IPS-15b (cell line): ENCODE data around the gene GADL1.

Experiments used
- H3K27me3 ChIP-seq: one replicate; pipeline ENCODE4 v1.6.1; 2013; ENCODE audit warnings: low read length; ENCODE audit not compliant: control insufficient read depth, insufficient read depth
- H3K36me3 ChIP-seq: one replicate; pipeline ENCODE4 v1.6.1; 2013; ENCODE audit warnings: low read length; ENCODE audit not compliant: control insufficient read depth, insufficient read depth
- H3K4me1 ChIP-seq: one replicate; pipeline ENCODE4 v1.6.1; 2013; ENCODE audit warnings: mild to moderate bottlenecking, low read length; ENCODE audit not compliant: control insufficient read depth, insufficient read depth
- H3K4me3 ChIP-seq: one replicate; pipeline ENCODE4 v1.5.1; 2013; ENCODE audit warnings: low read depth, low read length
- H3K9ac ChIP-seq: one replicate; pipeline ENCODE4 v1.6.1; 2013; ENCODE audit warnings: low read depth, mild to moderate bottlenecking, low read length
- H3K9me3 ChIP-seq: one replicate; pipeline ENCODE4 v1.6.1; 2013; ENCODE audit warnings: mild to moderate bottlenecking, low read length; ENCODE audit not compliant: control insufficient read depth, insufficient read depth

GADL1 gene

DNA sequence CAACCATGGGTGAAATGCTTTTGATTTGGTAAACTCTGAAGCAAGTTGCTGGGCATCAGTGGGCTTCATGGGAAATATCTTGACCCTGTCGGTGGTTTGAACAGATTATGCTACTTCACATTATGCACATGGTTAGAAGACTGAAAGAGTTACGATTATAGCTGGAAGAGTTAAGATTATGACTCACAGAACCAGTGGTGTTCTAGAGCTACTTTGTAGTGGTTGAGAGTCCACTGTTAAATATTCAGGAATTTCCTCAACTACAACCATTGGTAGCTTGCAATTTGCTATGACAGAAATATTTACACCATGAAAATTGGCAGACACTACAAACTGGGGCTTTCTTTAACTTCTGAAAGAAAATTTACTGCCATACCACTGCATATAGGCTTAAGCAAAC lies 99.3 kb downstream of the GADL1 start:
- H3K36me3 ChIP-seq = no peaks in the 10 kb centered on the region
- no peaks in the 10 kb centered on the region for H3K9me3 ChIP-seq
- no peaks in the 10 kb centered on the region for H3K27me3 ChIP-seq
- H3K9ac ChIP-seq = no peak overlapping the region
- no peaks in the 10 kb centered on the region for H3K4me1 ChIP-seq
- H3K4me3 ChIP-seq = no peak overlapping the region

DNA sequence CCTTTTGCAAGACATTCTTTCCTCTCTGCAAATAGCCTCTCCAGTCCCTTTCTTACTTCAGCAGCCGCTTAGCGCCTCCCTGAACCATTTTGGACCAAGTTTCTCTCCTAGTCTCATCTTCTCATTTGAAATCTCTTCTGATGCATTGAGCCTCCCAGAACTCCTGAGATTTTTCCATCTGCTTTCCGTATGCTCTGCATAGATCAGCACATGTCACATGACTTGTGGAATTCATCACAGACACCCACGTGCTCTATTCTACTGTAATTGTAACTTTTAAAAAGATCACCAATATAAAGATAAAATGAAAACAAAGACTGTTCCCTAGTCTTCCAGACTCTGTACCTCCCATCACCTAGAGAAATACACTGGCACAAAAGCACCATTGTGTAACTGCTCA lies 100.7 kb downstream of the GADL1 start:
- no peak overlapping the region for H3K9ac ChIP-seq
- H3K4me3 ChIP-seq = no peak overlapping the region
- no peaks in the 10 kb centered on the region for H3K36me3 ChIP-seq
- no peaks in the 10 kb centered on the region for H3K27me3 ChIP-seq
- no peaks in the 10 kb centered on the region for H3K4me1 ChIP-seq
- no peaks in the 10 kb centered on the region for H3K9me3 ChIP-seq

DNA sequence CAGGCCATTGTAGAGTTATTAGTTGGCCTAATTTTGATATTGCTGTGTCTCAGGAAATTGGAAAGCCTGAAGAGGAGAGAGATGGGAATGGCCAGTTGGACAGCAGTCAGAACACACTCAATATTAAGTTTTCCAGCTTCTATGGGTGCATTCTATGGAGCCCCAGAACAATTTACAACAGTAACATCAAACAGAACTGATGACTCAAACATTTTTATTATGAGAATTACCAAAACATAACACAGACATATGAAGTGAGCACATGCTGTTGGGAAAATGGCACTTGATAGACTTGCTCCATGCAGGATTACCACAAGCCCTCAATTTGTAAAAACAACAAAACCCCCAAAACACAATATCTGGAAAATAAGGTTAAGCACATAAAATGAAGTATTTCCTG lies 104.3 kb downstream of the GADL1 start:
- Histone ChIP-seq H3K4me1 (no peaks in the 10 kb centered on the region), H3K9me3 (no peaks in the 10 kb centered on the region), H3K36me3 (no peaks in the 10 kb centered on the region), H3K27me3 (no peaks in the 10 kb centered on the region), H3K4me3 (no peak overlapping the region), H3K9ac (no peak overlapping the region)

DNA sequence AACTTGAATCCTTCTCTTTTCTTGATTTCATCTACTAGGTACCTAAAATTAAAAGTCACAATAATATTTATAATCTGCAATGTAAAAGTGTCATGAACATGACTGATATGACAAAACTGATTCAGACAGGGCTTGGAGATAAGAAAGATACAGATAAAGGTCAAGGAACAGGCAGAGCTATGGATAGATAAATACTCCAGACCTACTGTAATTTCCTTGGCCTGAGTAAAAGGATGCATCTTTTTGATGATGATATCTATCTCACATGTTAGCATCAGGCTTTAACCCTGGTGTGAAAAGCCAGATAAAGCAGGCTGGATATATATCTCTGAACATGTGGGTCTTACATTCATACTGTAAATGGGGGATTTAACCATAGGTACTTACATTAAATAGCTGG lies 108.1 kb downstream of the GADL1 start:
- Histone ChIP-seq H3K9ac (no peak overlapping the region), H3K9me3 (no peaks in the 10 kb centered on the region), H3K4me3 (no peak overlapping the region), H3K27me3 (no peaks in the 10 kb centered on the region), H3K4me1 (no peaks in the 10 kb centered on the region), H3K36me3 (no peaks in the 10 kb centered on the region)

DNA sequence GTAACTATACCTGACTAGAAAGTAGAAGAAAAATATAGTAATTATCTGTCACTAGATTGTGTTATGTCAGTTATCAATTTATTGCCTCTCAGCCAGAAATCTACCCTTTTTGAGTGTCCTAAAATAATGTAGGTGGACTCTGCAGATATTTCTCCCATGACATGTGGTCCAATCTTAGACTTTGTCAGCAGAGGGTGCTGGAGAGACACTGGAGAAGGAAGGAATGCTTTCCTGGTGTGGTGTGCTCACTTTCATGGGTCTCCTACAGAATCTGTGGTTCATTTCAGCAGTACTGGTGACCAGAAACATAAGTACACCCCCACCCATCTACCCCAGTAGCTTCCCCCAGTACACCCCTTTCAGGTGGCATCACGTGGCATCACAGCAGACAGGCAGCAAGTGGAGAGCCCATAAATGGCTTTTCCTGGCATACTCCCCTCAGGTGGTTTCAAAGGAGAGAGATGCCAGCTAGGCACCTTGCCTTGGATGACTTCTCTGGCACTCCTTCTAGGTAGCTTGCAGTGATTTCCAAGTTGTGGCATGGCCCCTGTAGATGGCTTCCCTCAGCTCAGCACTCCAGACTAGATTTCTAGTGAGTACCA lies 114.7 kb downstream of the GADL1 start:
- no peaks in the 10 kb centered on the region for H3K4me1 ChIP-seq
- no peaks in the 10 kb centered on the region for H3K9me3 ChIP-seq
- H3K4me3 ChIP-seq = no peak overlapping the region
- H3K36me3 ChIP-seq = no peaks in the 10 kb centered on the region
- no peaks in the 10 kb centered on the region for H3K27me3 ChIP-seq
- H3K9ac ChIP-seq = no peak overlapping the region

DNA sequence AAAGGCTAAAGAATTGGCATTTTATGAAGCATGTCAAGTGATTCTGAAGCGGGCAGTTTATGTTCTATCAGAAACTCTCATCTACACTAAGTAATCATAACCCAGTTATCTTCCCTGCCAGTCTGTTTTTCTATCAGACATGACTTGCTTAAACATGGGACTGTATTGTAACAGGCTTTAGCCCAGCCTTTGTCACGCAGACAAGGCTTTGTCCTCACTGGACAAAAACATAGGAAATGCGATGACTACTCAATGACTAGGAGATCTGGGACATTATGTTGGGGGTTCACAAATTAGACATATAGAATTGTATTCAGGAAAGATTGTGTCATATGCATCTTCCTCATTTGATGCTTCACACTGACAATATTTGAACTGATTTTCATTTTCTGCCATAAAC lies 115.5 kb downstream of the GADL1 start:
- Histone ChIP-seq H3K36me3 (no peaks in the 10 kb centered on the region), H3K4me1 (no peaks in the 10 kb centered on the region), H3K9me3 (no peaks in the 10 kb centered on the region), H3K4me3 (no peak overlapping the region), H3K27me3 (no peaks in the 10 kb centered on the region), H3K9ac (no peak overlapping the region)

DNA sequence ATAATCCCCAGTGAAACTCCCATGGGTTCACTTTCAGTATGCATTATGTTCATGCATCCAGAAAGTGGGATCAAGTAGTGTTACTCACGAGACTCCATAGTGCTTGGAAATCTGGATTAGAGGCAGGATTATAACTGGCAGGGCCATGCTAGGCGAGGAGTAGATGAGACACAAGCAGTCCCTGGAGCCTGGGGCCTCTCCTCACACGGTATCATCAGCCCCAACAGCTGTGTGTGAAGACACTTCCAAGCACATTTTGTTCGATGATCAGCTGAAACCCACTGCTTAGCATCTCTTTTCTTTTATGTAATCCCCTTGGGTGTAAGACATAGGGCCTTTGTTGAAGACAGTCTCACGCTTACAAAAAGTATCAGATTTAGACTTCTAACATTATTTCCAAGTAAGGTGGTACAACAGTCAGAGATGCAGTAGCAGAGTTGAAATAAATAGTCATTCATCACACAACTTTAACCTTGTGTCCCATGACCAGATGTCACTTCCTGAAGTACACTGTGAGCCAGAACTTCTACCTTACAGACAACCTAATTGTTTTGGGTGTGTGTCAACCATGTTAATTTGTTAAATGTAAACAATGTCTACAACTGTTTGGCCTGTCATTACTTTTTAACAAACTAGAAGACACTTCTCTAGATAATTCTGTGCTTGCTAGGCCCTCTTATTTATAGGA lies 116.9 kb downstream of the GADL1 start:
- no peak overlapping the region for H3K4me3 ChIP-seq
- H3K36me3 ChIP-seq = no peaks in the 10 kb centered on the region
- no peaks in the 10 kb centered on the region for H3K9me3 ChIP-seq
- H3K4me1 ChIP-seq = no peaks in the 10 kb centered on the region
- H3K9ac ChIP-seq = no peak overlapping the region
- no peaks in the 10 kb centered on the region for H3K27me3 ChIP-seq

DNA sequence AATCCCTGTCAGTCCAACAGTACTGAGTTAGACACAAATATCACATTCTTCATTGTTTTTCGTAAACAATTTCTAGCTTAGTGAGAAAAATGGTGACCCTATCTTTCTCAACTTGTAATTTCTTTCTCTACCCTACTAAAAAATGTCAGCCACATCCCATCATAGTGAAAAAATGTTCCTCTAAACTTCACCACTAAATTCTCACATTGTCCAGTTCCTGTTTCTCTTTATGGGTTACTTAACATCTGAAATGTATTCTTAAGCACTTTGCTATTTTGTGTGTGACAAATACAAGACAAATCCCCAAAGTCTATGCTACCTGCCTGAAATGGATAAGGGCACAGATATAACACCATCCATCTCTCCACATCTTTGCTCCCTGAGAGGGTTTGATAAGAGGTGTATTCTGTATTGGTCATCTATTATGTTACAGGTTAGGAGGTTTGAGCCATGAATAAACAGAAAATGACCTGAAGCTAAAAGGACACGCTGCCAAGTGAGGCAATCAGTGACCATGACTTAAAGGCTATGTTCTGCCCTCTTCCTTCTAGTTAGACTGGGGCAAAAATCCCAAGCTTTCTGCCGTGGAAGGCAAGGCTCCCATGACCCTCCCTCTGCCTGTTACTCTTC lies 118.2 kb downstream of the GADL1 start:
- Histone ChIP-seq H3K36me3 (no peaks in the 10 kb centered on the region), H3K9me3 (no peaks in the 10 kb centered on the region), H3K4me3 (no peak overlapping the region), H3K4me1 (no peaks in the 10 kb centered on the region), H3K27me3 (no peaks in the 10 kb centered on the region), H3K9ac (no peak overlapping the region)

DNA sequence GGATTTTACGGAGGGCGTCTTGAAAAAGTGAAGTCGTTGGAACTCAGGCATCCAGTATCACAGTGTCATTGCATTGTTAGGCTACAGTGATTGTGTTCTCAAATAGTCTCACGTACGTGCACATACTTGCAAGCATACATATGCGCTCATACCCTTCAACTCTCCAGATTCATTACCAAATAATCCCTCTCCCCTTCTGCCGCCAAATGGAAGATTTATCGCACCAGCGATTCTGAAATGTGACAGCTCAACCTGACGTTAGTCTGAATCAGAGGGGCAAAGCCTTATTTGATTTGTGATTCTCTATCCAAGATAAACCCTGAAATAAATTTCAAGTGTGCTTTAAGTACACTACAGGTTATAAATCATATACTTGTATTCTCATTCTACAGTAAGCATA lies 119.4 kb downstream of the GADL1 start:
- Histone ChIP-seq H3K9ac (no peak overlapping the region), H3K9me3 (no peaks in the 10 kb centered on the region), H3K4me3 (no peak overlapping the region), H3K27me3 (no peaks in the 10 kb centered on the region), H3K4me1 (no peaks in the 10 kb centered on the region), H3K36me3 (no peaks in the 10 kb centered on the region)

DNA sequence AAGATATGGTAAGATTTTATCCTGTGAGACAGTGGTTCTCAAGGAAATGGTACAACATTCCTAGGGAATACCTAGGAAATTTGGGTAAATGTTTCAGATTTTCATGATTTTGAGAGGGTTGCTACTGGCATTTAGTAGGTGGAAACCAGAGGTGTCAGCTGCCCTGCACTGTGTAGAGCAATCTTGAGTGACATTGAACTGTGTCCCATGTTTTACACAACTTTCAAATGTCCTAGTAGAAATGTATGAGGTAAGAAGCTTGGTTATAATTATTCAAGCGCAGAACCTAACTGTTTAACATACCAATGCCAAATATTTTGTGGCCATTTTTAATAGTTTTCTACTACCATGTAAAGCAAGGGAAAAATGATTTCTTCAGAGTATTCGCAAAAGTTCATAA lies 120.4 kb downstream of the GADL1 start:
- H3K36me3 ChIP-seq = no peaks in the 10 kb centered on the region
- H3K4me3 ChIP-seq = no peak overlapping the region
- H3K9me3 ChIP-seq = no peaks in the 10 kb centered on the region
- H3K4me1 ChIP-seq = no peaks in the 10 kb centered on the region
- H3K27me3 ChIP-seq = no peaks in the 10 kb centered on the region
- no peak overlapping the region for H3K9ac ChIP-seq

DNA sequence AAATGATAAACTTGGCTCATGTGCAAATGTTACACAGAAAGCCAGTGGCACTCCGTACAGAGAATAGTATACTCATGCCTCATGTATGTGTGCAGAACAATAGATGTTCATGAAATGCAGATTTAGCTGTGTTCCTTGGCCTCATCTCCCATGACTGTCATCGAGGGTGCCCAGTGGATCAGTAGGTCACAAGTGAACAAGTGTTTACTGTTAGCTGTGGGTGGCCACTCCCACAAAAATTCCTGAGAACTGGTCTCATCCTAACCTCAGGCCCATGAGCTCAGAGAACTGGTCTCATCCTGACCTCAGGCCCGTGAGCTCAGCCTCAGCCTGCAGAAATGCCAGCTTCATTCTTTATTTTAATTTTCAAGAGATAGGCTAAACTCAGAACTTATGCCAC lies 124.1 kb downstream of the GADL1 start:
- H3K36me3 ChIP-seq = no peaks in the 10 kb centered on the region
- no peak overlapping the region for H3K4me3 ChIP-seq
- H3K9me3 ChIP-seq = no peaks in the 10 kb centered on the region
- no peaks in the 10 kb centered on the region for H3K27me3 ChIP-seq
- H3K9ac ChIP-seq = no peak overlapping the region
- H3K4me1 ChIP-seq = no peaks in the 10 kb centered on the region
